Stimulated activated CD4-positive, alpha-beta T cell treated with anti-CD3 and anti-CD28 coated beads, Interleukin-2, amount 100 ng/mL, for 24 hours (primary cell): ENCODE data around the gene FIZ1.

Experiments used
- DNase-seq, 2 donors: peaks; one replicate each; pipeline ENCODE4 v3.0.0-alpha.2; 2020

The FIZ1 gene

GRCh38 chr19:55613396-55613795 lies 14.1 kb upstream of the FIZ1 start:
- no peak for DNase-seq

GRCh38 chr19:55611983-55612645 lies 12.8 kb upstream of the FIZ1 start:
- DNase-seq: no peak

GRCh38 chr19:55611300-55611982 lies 12.1 kb upstream of the FIZ1 start:
- DNase-seq: no peak

- no peak for DNase-seq
These were observed 10.0 kb upstream of the FIZ1 start for GRCh38 chr19:55609326-55609725.

GRCh38 chr19:55606817-55607216 lies 7.5 kb upstream of the FIZ1 start:
- DNase-seq: no peak

GRCh38 chr19:55606471-55606787 lies 7.1 kb upstream of the FIZ1 start:
- DNase-seq: no peak

- peak; percentile 71 to 77 for DNase-seq
These were observed 6.5 kb upstream of the FIZ1 start, which contains the start of gene ZNF865 for GRCh38 chr19:55605637-55606470. TSS of gene ZNF865 (plus strand) at chr19:55605647. CDS start at chr19:55613619, 7,972 bp downstream.

- DNase-seq: peak; percentile 99
These were observed 5.9 kb upstream of the FIZ1 start for GRCh38 chr19:55605207-55605636.

GRCh38 chr19:55603581-55604292 lies 4.4 kb upstream of the FIZ1 start:
- DNase-seq: peak in 1 of 2 donors; percentile 21

- DNase-seq: no peak
These were observed 3.8 kb upstream of the FIZ1 start for GRCh38 chr19:55603115-55603514.

- no peak for DNase-seq
These were observed 3.0 kb upstream of the FIZ1 start for GRCh38 chr19:55602104-55603001.

- no peak for DNase-seq
These were observed 1.8 kb upstream of the FIZ1 start for GRCh38 chr19:55601084-55601483.

- no peak for DNase-seq
These were observed 1.3 kb upstream of the FIZ1 start for GRCh38 chr19:55600662-55601028.

GRCh38 chr19:55599842-55600661 lies 735 bp upstream of the FIZ1 start, which contains the start of gene ZNF524:
TSS of gene ZNF524 (plus strand) at chr19:55600288. CDS start at chr19:55602113, 1,825 bp downstream.
- peak; percentile 83 to 84 for DNase-seq

GRCh38 chr19:55598719-55599467 lies 424 bp downstream of the FIZ1 start:
- DNase-seq: peak; percentile 92

- DNase-seq: no peak
These were observed 1.3 kb downstream of the FIZ1 start for GRCh38 chr19:55598034-55598433.

GRCh38 chr19:55597501-55597921 lies 1.8 kb downstream of the FIZ1 start:
- DNase-seq: no peak

GRCh38 chr19:55596304-55596703 lies 3.0 kb downstream of the FIZ1 start:
- DNase-seq: no peak

GRCh38 chr19:55594996-55595545 lies 4.2 kb downstream of the FIZ1 start:
- no peak for DNase-seq
